B cell (primary cell): ENCODE results near the gene PTPRN2. TPM values are rescaled to one million over a fixed set of nuclear protein-coding genes. Genes with fewer than 3 reads are reported as not detected.

Source experiments
- ATAC-seq: fragments of 200-7000 bp; cut with Tn5 transposase; one replicate; pipeline ENCODE4 v1.10.0; 2021; ENCODE audit warnings: low read depth, mild to moderate bottlenecking, moderate number of reproducible peaks, moderate library complexity
- CTCF ChIA-PET: fragments of 350-600 bp; sonication (Branson Sonifier 250); formaldehyde crosslinking; loops from one replicate; lab custom pipeline; 2021; ENCODE audit warnings: antibody characterized with exemption, inconsistent platforms; lab: Charles Lee
- POLR2A ChIA-PET: fragments of 350-600 bp; sonication (Branson Sonifier 250); formaldehyde crosslinking; loops from one replicate; lab custom pipeline; 2021; ENCODE audit warnings: antibody characterized with exemption; lab: Charles Lee
- DNase-seq: peaks from one replicate; pipeline ENCODE4 v3.0.0; 2013
- H2AFZ ChIP-seq: 2 replicates; pipeline ENCODE4 v1.6.1; 2012; ENCODE audit warnings: mild to moderate bottlenecking, low read depth, low read length; ENCODE audit not compliant: insufficient read depth, poor library complexity, severe bottlenecking
- H3K27ac ChIP-seq, 2 donors: 1 replicate in 1 of 2; 2 replicates in 1 of 2; pipeline ENCODE4 v1.5.1; 2012 to 2013; ENCODE audit warnings: low read length in 2 of 2, mild to moderate bottlenecking in 2 of 2, moderate library complexity in 1 of 2
- H3K27me3 ChIP-seq, 4 experiments: fragments of 200-600 bp in 1 of 4; sonication (generic) in 1 of 4; replicated peaks in 1 of 4; 1 replicate in 2 of 4; 2 replicates in 2 of 4; pipeline versions ENCODE4 v1.6.1 to v1.7.0; 2013 to 2016; ENCODE audit warnings: low read length in 3 of 4, mild to moderate bottlenecking in 2 of 4, mixed read lengths in 1 of 4, moderate library complexity in 1 of 4; ENCODE audit not compliant: insufficient read depth in 4 of 4, control insufficient read depth in 3 of 4; ENCODE audit errors: control extremely low read depth in 1 of 4
- H3K36me3 ChIP-seq, 2 experiments: replicated peaks in 1 of 2; 1 replicate in 1 of 2; 2 replicates in 1 of 2; pipeline versions ENCODE4 v1.6.1 to v1.7.1; 2013; ENCODE audit warnings: low read length in 1 of 2; ENCODE audit not compliant: insufficient read depth in 2 of 2, control insufficient read depth in 1 of 2; ENCODE audit errors: control extremely low read depth in 1 of 2, extremely low read depth in 1 of 2
- H3K4me1 ChIP-seq, 2 donors: fragments of 200-600 bp in 1 of 2; sonication (generic) in 1 of 2; 1 replicate in 1 of 2; 2 replicates in 1 of 2; pipeline versions ENCODE4 v1.5.1 to v1.6.1; 2013 to 2017; ENCODE audit warnings: low read length in 2 of 2; ENCODE audit not compliant: control insufficient read depth in 2 of 2, insufficient read depth in 2 of 2
- H3K4me2 ChIP-seq: replicated peaks from 2 replicates; pipeline ENCODE3; 2012; ENCODE audit warnings: mild to moderate bottlenecking, low read depth, low read length; ENCODE audit not compliant: poor library complexity, severe bottlenecking
- H3K4me3 ChIP-seq, 5 experiments: fragments of 200-600 bp in 1 of 5; sonication (generic) in 1 of 5; 1 replicate in 3 of 5; 2 replicates in 2 of 5; pipeline versions ENCODE4 v1.5.1 to v1.7.0; 2011 to 2016; ENCODE audit warnings: low read length in 4 of 5, mild to moderate bottlenecking in 4 of 5, low read depth in 2 of 5, control low read depth in 1 of 5, moderate library complexity in 1 of 5; ENCODE audit not compliant: insufficient read depth in 1 of 5; ENCODE audit errors: control extremely low read depth in 1 of 5, extremely low read depth in 1 of 5
- H3K79me2 ChIP-seq: fragments of 200-600 bp; sonication (generic); one replicate; pipeline ENCODE4 v1.6.0; 2016; ENCODE audit warnings: low read length; ENCODE audit not compliant: control insufficient read depth, insufficient read depth
- H3K9ac ChIP-seq: fragments of 200-600 bp; sonication (generic); 2 replicates; pipeline ENCODE4 v1.6.1; 2017; ENCODE audit warnings: mild to moderate bottlenecking, low read length, moderate library complexity
- H3K9me3 ChIP-seq, 3 donors: one replicate each; pipeline versions ENCODE4 v1.6.1 to v1.7.1; 2013; ENCODE audit warnings: low read length in 2 of 3; ENCODE audit not compliant: control insufficient read depth in 2 of 3, insufficient read depth in 1 of 3; ENCODE audit errors: control extremely low read depth in 1 of 3
- H4K20me1 ChIP-seq: 2 replicates; pipeline ENCODE4 v1.6.0; 2012; ENCODE audit warnings: mild to moderate bottlenecking, low read length; ENCODE audit not compliant: insufficient read depth, control insufficient read depth, poor library complexity, severe bottlenecking
- H3K27ac Mint-ChIP-seq: one replicate; pipeline ENCODE4 v1.8.0; 2021; ENCODE audit warnings: mixed read lengths
- H3K27me3 Mint-ChIP-seq: one replicate; pipeline ENCODE4 v1.8.0; 2021; ENCODE audit warnings: mixed read lengths
- H3K4me1 Mint-ChIP-seq: one replicate; pipeline ENCODE4 v1.8.0; 2021; ENCODE audit warnings: mixed read lengths
- H3K4me3 Mint-ChIP-seq: one replicate; pipeline ENCODE4 v1.8.0; 2021; ENCODE audit warnings: mixed read lengths
- H3K9me3 Mint-ChIP-seq: one replicate; pipeline ENCODE4 v1.8.0; 2022; ENCODE audit warnings: mixed read lengths; ENCODE audit not compliant: insufficient read depth
- EZH2 ChIP-seq: IDR thresholded peaks from 2 replicates; pipeline ENCODE4 v1.6.1; 2012; ENCODE audit warnings: borderline replicate concordance, low read depth, mild to moderate bottlenecking, moderate library complexity, low read length; ENCODE audit not compliant: insufficient read depth, poor library complexity, severe bottlenecking
- WGBS: methylation state at CpG from one replicate; pipeline ENCODE4 v1.1.5; 2013; ENCODE audit warnings: missing lambda C conversion rate; ENCODE audit not compliant: insufficient coverage; 5-methylcytosine and 5-hydroxymethylcytosine counted together
- intact Hi-C: fragments of 100-400 bp; cut with micrococcal nuclease; formaldehyde crosslinking; loops from one replicate; pipeline ENCODE4 v1.10.0; 2022
- polyA plus RNA-seq: library from polyadenylated mRNA; depleted of rRNA; stranded (reverse); fragments of >200 nt; gene quantifications from 2 replicates; pipeline ENCODE4 v1.2.3, GENCODE V29; 2012
- total RNA-seq, 2 donors: library from RNA; stranded (reverse); fragments of 120-200 nt in 1 of 2; gene quantifications; 1 replicate in 1 of 2; 2 replicates in 1 of 2; pipeline versions ENCODE4 v1.2.3 to v1.2.4, GENCODE V29; 2013 to 2022
- TF ChIP-seq, protein P1 (sequence below): fragments of 200-600 bp; IDR thresholded peaks from one replicate; pipeline ENCODE4 v1.8.0; 2022; ENCODE audit warnings: antibody characterized with exemption, mild to moderate bottlenecking

The PTPRN2 gene
- total and polyA plus RNA-seq, 2 donors (not counting 1 experiment from before 2014, with no cell fraction given): 2.0 to 5.0 TPM

DNA sequence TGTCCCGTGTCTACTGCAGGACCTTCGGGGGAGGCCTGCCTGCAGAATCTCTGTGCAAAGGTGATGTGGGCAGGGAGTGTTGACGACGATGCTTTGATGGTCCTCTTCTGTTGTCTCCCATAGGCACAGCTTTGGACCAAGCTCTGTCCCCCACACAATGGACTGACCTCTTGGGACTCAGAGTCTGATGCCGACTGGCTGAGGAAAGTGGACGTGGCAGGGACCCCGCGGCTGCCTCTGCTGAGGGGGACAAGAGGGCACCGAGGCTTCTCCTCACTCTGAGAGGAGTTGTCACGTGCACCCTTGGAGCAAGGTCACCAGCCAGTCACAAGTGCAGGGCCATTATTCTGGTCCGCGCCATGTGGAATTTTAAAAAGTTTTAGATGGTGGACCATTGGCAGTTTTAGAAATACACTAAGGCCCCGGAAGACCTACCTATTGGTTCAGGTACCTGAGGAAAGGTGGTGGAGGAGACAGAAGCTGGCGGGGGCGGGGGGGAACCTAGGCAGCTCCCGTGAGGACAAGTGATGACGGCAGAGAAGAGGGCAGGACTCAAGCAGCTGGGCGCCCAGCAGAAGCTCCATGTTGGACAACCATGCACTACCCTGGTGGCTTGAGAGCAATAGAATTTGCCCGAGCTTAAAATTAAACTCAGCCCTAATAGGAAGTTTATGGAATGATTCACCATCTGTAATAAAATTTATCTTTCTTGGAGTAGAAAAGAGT, 331.4 kb downstream of the PTPRN2 start:
- intact Hi-C loops: no loop called here
- Histone ChIP-seq H3K36me3 (no peaks in the 10 kb centered on the region), H3K4me2 (no peak overlapping the region), H3K9me3 (peaks cover 0 to 69% (median 0%) of the 10 kb centered on the region in 3 donors), H3K79me2 (no peaks in the 10 kb centered on the region), H4K20me1 (no peaks in the 10 kb centered on the region), H3K27ac (no peak overlapping the region), H3K4me3 (no peak overlapping the region), H3K27me3 (no peaks in the 10 kb centered on the region), H2AFZ (no peak overlapping the region), H3K4me1 (no peaks in the 10 kb centered on the region), H3K9ac (no peak overlapping the region)
- Mint-ChIP-seq H3K27ac (no peak overlapping the region), H3K4me3 (no peak overlapping the region), H3K9me3 (no peaks in the 10 kb centered on the region), H3K27me3 (no peaks in the 10 kb centered on the region), H3K4me1 (no peaks in the 10 kb centered on the region)
- CTCF ChIA-PET: no interaction called here
- no peak for TF ChIP-seq EZH2
- TF ChIP-seq, protein P1, sequence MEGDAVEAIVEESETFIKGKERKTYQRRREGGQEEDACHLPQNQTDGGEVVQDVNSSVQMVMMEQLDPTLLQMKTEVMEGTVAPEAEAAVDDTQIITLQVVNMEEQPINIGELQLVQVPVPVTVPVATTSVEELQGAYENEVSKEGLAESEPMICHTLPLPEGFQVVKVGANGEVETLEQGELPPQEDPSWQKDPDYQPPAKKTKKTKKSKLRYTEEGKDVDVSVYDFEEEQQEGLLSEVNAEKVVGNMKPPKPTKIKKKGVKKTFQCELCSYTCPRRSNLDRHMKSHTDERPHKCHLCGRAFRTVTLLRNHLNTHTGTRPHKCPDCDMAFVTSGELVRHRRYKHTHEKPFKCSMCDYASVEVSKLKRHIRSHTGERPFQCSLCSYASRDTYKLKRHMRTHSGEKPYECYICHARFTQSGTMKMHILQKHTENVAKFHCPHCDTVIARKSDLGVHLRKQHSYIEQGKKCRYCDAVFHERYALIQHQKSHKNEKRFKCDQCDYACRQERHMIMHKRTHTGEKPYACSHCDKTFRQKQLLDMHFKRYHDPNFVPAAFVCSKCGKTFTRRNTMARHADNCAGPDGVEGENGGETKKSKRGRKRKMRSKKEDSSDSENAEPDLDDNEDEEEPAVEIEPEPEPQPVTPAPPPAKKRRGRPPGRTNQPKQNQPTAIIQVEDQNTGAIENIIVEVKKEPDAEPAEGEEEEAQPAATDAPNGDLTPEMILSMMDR: no peak
- DNase-seq: no peak
- POLR2A ChIA-PET: no interaction called here
- 89% methylated on average over 16 of the region's 19 CpGs for WGBS
- ATAC-seq: no peak

DNA sequence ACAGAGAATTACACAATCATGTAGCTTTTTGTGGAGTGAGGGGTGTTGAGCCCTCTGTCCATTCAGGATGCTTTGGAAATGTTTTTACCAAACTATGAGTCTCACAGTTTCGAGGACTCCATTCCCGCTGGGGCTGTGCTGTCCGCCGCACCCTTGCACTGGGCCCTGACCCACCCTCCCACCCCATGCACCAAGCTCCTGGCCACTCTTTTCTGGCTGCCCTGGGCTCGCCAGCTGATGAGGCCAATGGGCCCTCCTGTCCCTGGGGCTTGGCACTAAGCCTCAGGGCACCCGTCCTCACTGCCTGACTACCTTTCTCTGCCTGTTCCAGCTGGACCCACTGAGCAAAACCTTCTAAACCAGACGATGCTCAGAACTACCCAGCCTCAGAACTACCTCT, 332.1 kb downstream of the PTPRN2 start:
- no peak overlapping the region for H3K4me3 Mint-ChIP-seq
- no peaks in the 10 kb centered on the region for H3K9me3 Mint-ChIP-seq
- Histone ChIP-seq H3K4me3 (no peak overlapping the region), H3K36me3 (no peaks in the 10 kb centered on the region), H3K4me2 (no peak overlapping the region), H3K9ac (no peak overlapping the region), H2AFZ (no peak overlapping the region), H3K27me3 (no peaks in the 10 kb centered on the region), H4K20me1 (no peaks in the 10 kb centered on the region), H3K27ac (no peak overlapping the region), H3K4me1 (no peaks in the 10 kb centered on the region), H3K79me2 (no peaks in the 10 kb centered on the region), H3K9me3 (peaks cover 0 to 62% (median 0%) of the 10 kb centered on the region in 3 donors)
- ATAC-seq (no peak), DNase-seq (no peak)
- no peaks in the 10 kb centered on the region for H3K4me1 Mint-ChIP-seq
- H3K27ac Mint-ChIP-seq: no peak overlapping the region
- TF ChIP-seq, protein P1: no peak
- no peak for TF ChIP-seq EZH2
- WGBS: 90% methylated on average over 7 of the region's 7 CpGs
- CTCF ChIA-PET: no interaction called here
- no peaks in the 10 kb centered on the region for H3K27me3 Mint-ChIP-seq
- intact Hi-C loops: no loop called here
- POLR2A ChIA-PET: no interaction called here
